H1 (cell line): Measurements from ENCODE around the gene RPS6KA5. TPM values are rescaled to one million over a fixed set of nuclear protein-coding genes. Genes with fewer than 3 reads are reported as not detected.
A peak's percentile ranks its signal among the peaks of the same experiment; 100 is the strongest.

ENCODE experiments used
- CTCF ChIA-PET: fragments of 300-600 bp; sonication (Branson Sonifier 250); formaldehyde crosslinking; loops from one replicate; lab custom pipeline; 2021; ENCODE audit not compliant: partially characterized antibody; lab: Charles Lee
- POLR2A ChIA-PET: fragments of 300-600 bp; sonication (Branson Sonifier 250); formaldehyde crosslinking; loops from one replicate; lab custom pipeline; 2021; ENCODE audit warnings: inconsistent platforms; ENCODE audit not compliant: partially characterized antibody; lab: Charles Lee
- DNase-seq, 2 experiments: peaks; one replicate each; pipeline versions ENCODE4 v3.0.0 to v3.0.0-alpha.2; 2010 to 2022; ENCODE audit warnings: low spot score in 2 of 2, low read depth in 1 of 2, mixed read lengths in 1 of 2
- FAIRE-seq: peaks from 2 replicates; lab custom pipeline; 2011; peaks lifted over from hg19 to GRCh38; lab: Jason Lieb, UNC
- H2AFZ ChIP-seq: 2 replicates; pipeline ENCODE4 v1.8.1; 2012; ENCODE audit warnings: low read length, inconsistent platforms
- H2AK5ac ChIP-seq: 2 replicates; pipeline ENCODE4 v1.6.1; 2013; ENCODE audit warnings: low read depth, low read length
- H2BK120ac ChIP-seq: replicated peaks from 2 replicates; pipeline ENCODE3; 2013; ENCODE audit warnings: low read depth, low read length, inconsistent platforms
- H2BK12ac ChIP-seq: 2 replicates; pipeline ENCODE4 v1.6.1; 2013; ENCODE audit warnings: low read depth, low read length
- H2BK15ac ChIP-seq: 2 replicates; pipeline ENCODE4 v1.6.1; 2013; ENCODE audit warnings: low read length
- H2BK20ac ChIP-seq: 2 replicates; pipeline ENCODE4 v1.6.1; 2013; ENCODE audit warnings: low read length
- H2BK5ac ChIP-seq: 2 replicates; pipeline ENCODE4 v1.6.1; 2013; ENCODE audit warnings: low read depth, low read length
- H3K14ac ChIP-seq: 2 replicates; pipeline ENCODE4 v1.6.1; 2013; ENCODE audit warnings: inconsistent platforms; ENCODE audit not compliant: insufficient read length
- H3K18ac ChIP-seq: 2 replicates; pipeline ENCODE4 v1.6.1; 2013; ENCODE audit warnings: low read length; ENCODE audit errors: extremely low read depth
- H3K23ac ChIP-seq: 2 replicates; pipeline ENCODE4 v1.6.1; 2013; ENCODE audit warnings: inconsistent platforms; ENCODE audit not compliant: insufficient read length
- H3K23me2 ChIP-seq: 2 replicates; pipeline ENCODE4 v1.6.1; 2013; ENCODE audit warnings: low read depth, low read length
- H3K27ac ChIP-seq: 2 replicates; pipeline ENCODE4 v1.6.1; 2011; ENCODE audit warnings: low read depth, low read length, inconsistent platforms
- H3K27me3 ChIP-seq, 4 experiments: replicated peaks in 1 of 4; 1 replicate in 1 of 4; 2 replicates in 3 of 4; pipeline versions ENCODE4 v1.6.1 to v1.8.1; 2011 to 2013; ENCODE audit warnings: low read length in 3 of 4, mild to moderate bottlenecking in 3 of 4, inconsistent platforms in 2 of 4, mixed read lengths in 2 of 4, moderate library complexity in 1 of 4; ENCODE audit not compliant: control insufficient read depth in 3 of 4, insufficient read depth in 3 of 4; ENCODE audit errors: extremely low read depth in 1 of 4
- H3K36me3 ChIP-seq, 4 experiments: 2 replicates each; pipeline versions ENCODE4 v1.6.1 to v1.8.1; 2011 to 2013; ENCODE audit warnings: mild to moderate bottlenecking in 4 of 4, low read length in 3 of 4, moderate library complexity in 2 of 4, control low read depth in 1 of 4, inconsistent platforms in 1 of 4; ENCODE audit not compliant: insufficient read depth in 4 of 4, control insufficient read depth in 2 of 4
- H3K4ac ChIP-seq: replicated peaks from 2 replicates; pipeline ENCODE3; 2013; ENCODE audit warnings: low read length, low read depth, mixed read lengths, inconsistent platforms; ENCODE audit not compliant: insufficient read length
- H3K4me1 ChIP-seq, 4 experiments: replicated peaks in 1 of 4; 1 replicate in 1 of 4; 2 replicates in 3 of 4; pipeline versions ENCODE4 v1.6.1 to v1.8.1; 2011 to 2013; ENCODE audit warnings: low read length in 3 of 4, inconsistent platforms in 2 of 4, mixed read lengths in 1 of 4; ENCODE audit not compliant: insufficient read depth in 4 of 4, control insufficient read depth in 3 of 4
- H3K4me2 ChIP-seq, 2 experiments: 2 replicates each; pipeline versions ENCODE4 v1.6.1 to v1.8.1; 2011 to 2013; ENCODE audit warnings: low read depth in 2 of 2, low read length in 2 of 2, control low read depth in 1 of 2, inconsistent platforms in 1 of 2, mild to moderate bottlenecking in 1 of 2; ENCODE audit not compliant: insufficient read depth in 1 of 2
- H3K4me3 ChIP-seq, 4 experiments: fragments of 200-600, 300-600 bp in 1 of 4; sonication (generic), shearing (Covaris generic), sonication (Bioruptor Twin) in 1 of 4; 2 replicates each; pipeline versions ENCODE4 v1.5.1 to v1.8.1; 2011 to 2016; ENCODE audit warnings: low read length in 4 of 4, low read depth in 3 of 4, control low read depth in 2 of 4, inconsistent platforms in 2 of 4, mild to moderate bottlenecking in 2 of 4, mixed read lengths in 1 of 4, moderate library complexity in 1 of 4; ENCODE audit not compliant: insufficient read depth in 2 of 4; ENCODE audit errors: extremely low read depth in 1 of 4
- H3K56ac ChIP-seq: replicated peaks from 2 replicates; pipeline ENCODE3; 2013; ENCODE audit warnings: low read depth, mild to moderate bottlenecking, mixed read lengths, low read length, inconsistent platforms; ENCODE audit not compliant: insufficient read length
- H3K79me1 ChIP-seq: 2 replicates; pipeline ENCODE4 v1.6.1; 2013; ENCODE audit warnings: low read depth, low read length, control low read depth
- H3K79me2 ChIP-seq, 2 experiments: 2 replicates each; pipeline versions ENCODE4 v1.6.1 to v1.8.1; 2012 to 2013; ENCODE audit warnings: low read length in 2 of 2, mild to moderate bottlenecking in 2 of 2, inconsistent platforms in 1 of 2; ENCODE audit not compliant: insufficient read depth in 2 of 2, control insufficient read depth in 1 of 2
- H3K9ac ChIP-seq, 4 experiments: replicated peaks in 1 of 4; 1 replicate in 1 of 4; 2 replicates in 3 of 4; pipeline versions ENCODE4 v1.6.1 to v1.8.1; 2011 to 2013; ENCODE audit warnings: low read depth in 3 of 4, low read length in 3 of 4, control low read depth in 2 of 4, mild to moderate bottlenecking in 2 of 4, moderate library complexity in 2 of 4, inconsistent platforms in 1 of 4; ENCODE audit errors: extremely low read depth in 1 of 4
- H3K9me3 ChIP-seq, 2 experiments: 2 replicates each; pipeline versions ENCODE4 v1.6.1 to v1.8.1; 2012 to 2013; ENCODE audit warnings: mild to moderate bottlenecking in 2 of 2, moderate library complexity in 2 of 2, control low read depth in 1 of 2, inconsistent platforms in 1 of 2, low read depth in 1 of 2, low read length in 1 of 2, mixed read lengths in 1 of 2; ENCODE audit not compliant: insufficient read depth in 2 of 2
- H4K20me1 ChIP-seq, 2 experiments: replicated peaks in 1 of 2; 2 replicates each; pipeline versions ENCODE3 to v1.8.1; 2011 to 2013; ENCODE audit warnings: inconsistent platforms in 2 of 2, low read length in 2 of 2, mild to moderate bottlenecking in 1 of 2; ENCODE audit not compliant: insufficient read depth in 2 of 2, control insufficient read depth in 1 of 2
- H4K5ac ChIP-seq: 2 replicates; pipeline ENCODE4 v1.6.1; 2013; ENCODE audit warnings: low read length, low read depth, mixed read lengths, inconsistent platforms; ENCODE audit not compliant: insufficient read length
- H4K8ac ChIP-seq: 2 replicates; pipeline ENCODE4 v1.8.0; 2013; ENCODE audit warnings: mild to moderate bottlenecking, moderate library complexity, low read length, inconsistent platforms; ENCODE audit not compliant: insufficient read depth; ENCODE audit errors: extremely low read depth
- H4K91ac ChIP-seq: replicated peaks from 2 replicates; pipeline ENCODE3; 2013; ENCODE audit warnings: low read length, mixed read lengths, inconsistent platforms; ENCODE audit not compliant: insufficient read length
- BCL11A ChIP-seq, 2 experiments: IDR thresholded peaks; one replicate each; pipeline ENCODE4 v1.6.1; 2011; ENCODE audit warnings: low read depth in 2 of 2, low read length in 2 of 2, mild to moderate bottlenecking in 2 of 2
- EZH2 ChIP-seq: fragments of 200-600 bp; sonication (generic); IDR thresholded peaks from 2 replicates; pipeline ENCODE4 v1.7.1; 2012; ENCODE audit warnings: low read depth, mild to moderate bottlenecking, moderate library complexity, low read length, inconsistent platforms; ENCODE audit not compliant: severe bottlenecking
- HDAC2 ChIP-seq, 2 experiments: fragments of 300-600 bp in 1 of 2; sonication (generic) in 1 of 2; IDR thresholded peaks; 2 replicates each; pipeline ENCODE4 v1.6.1; 2011 to 2012; ENCODE audit warnings: low read depth in 2 of 2, low read length in 2 of 2, mild to moderate bottlenecking in 2 of 2, moderate library complexity in 2 of 2, borderline replicate concordance in 1 of 2, inconsistent platforms in 1 of 2
- JUND ChIP-seq: IDR thresholded peaks from 2 replicates; pipeline ENCODE4 v1.6.1; 2011; ENCODE audit warnings: mild to moderate bottlenecking, improper control_type of control experiment, low read length
- KDM4A ChIP-seq: IDR thresholded peaks from one replicate; pipeline ENCODE4 v1.7.1; 2012; ENCODE audit warnings: low read depth, mild to moderate bottlenecking, moderate library complexity, low read length, inconsistent platforms; ENCODE audit not compliant: severe bottlenecking
- NANOG ChIP-seq: IDR thresholded peaks from 2 replicates; pipeline ENCODE4 v1.6.1; 2011; ENCODE audit warnings: low read length, low read depth, mild to moderate bottlenecking, inconsistent platforms; ENCODE audit not compliant: insufficient read depth, poor library complexity, severe bottlenecking
- NRF1 ChIP-seq: IDR thresholded peaks from 2 replicates; pipeline ENCODE4 v1.6.1; 2011; ENCODE audit warnings: mild to moderate bottlenecking, low read depth, low read length, improper control_type of control experiment
- POLR2AphosphoS5 ChIP-seq: IDR thresholded peaks from 2 replicates; pipeline ENCODE4 v1.6.1; 2011; ENCODE audit warnings: low read depth, low read length
- RFX5 ChIP-seq: IDR thresholded peaks from 2 replicates; pipeline ENCODE4 v1.6.1; 2011; ENCODE audit warnings: low read depth, low read length, improper control_type of control experiment, borderline replicate concordance
- SP1 ChIP-seq: IDR thresholded peaks from 2 replicates; pipeline ENCODE4 v1.6.1; 2011; ENCODE audit warnings: low read depth, low read length
- SP2 ChIP-seq: IDR thresholded peaks from 2 replicates; pipeline ENCODE4 v1.6.1; 2012; ENCODE audit warnings: mild to moderate bottlenecking, low read length, inconsistent platforms
- SUZ12 ChIP-seq: fragments of 200-600 bp; sonication (generic); IDR thresholded peaks from 2 replicates; pipeline ENCODE4 v1.6.1; 2012; ENCODE audit warnings: mild to moderate bottlenecking, inconsistent platforms, low read length, moderate library complexity, mixed read lengths
- TEAD4 ChIP-seq: IDR thresholded peaks from 2 replicates; pipeline ENCODE4 v1.6.1; 2012; ENCODE audit warnings: low read depth, low read length, inconsistent platforms, mixed read lengths
- WGBS, 2 experiments: shearing (Covaris generic) in 1 of 2; methylation state at CpG; one replicate each; pipeline versions ENCODE4 v1.1.6 to v1.1.7; 2013 to 2015; ENCODE audit warnings: low lambda C conversion rate in 2 of 2, mixed read lengths in 2 of 2, inconsistent platforms in 1 of 2, low coverage in 1 of 2, missing lambda C conversion rate in 1 of 2; ENCODE audit not compliant: insufficient replicate concordance in 2 of 2, insufficient coverage in 1 of 2, insufficient read length in 1 of 2; ENCODE audit errors: extremely low coverage in 1 of 2, missing lambda C conversion rate in 1 of 2; 5-methylcytosine and 5-hydroxymethylcytosine counted together
- polyA plus RNA-seq, 7 experiments: library from polyadenylated mRNA; depleted of rRNA in 3 of 7; stranded (reverse) in 5 of 7; unstranded in 2 of 7; fragments of >200 nt in 5 of 7; fragments of 200-250 nt in 2 of 7; gene quantifications; 1 replicate in 5 of 7; 2 replicates in 1 of 7; 4 replicates in 1 of 7; pipeline versions ENCODE4 v1.2.1 to v1.2.3, GENCODE V29; 2011 to 2013; ENCODE audit warnings: missing spikeins in 2 of 7, mixed read lengths in 2 of 7
- total RNA-seq: library from RNA; stranded (reverse); fragmentation: NEBNext Ultra II Directional; extraction: Animal tissue kit (Norgen Biotek cat#: 25700); gene quantifications from 2 replicates; pipeline ENCODE4 v1.2.1, GENCODE V29; 2021

Gene RPS6KA5
- total and polyA plus RNA-seq, 2 of the 8 experiments (the other 6 are each of a cell fraction or from before 2014, with no cell fraction given) = 0.85 to 3.1 TPM

- Histone ChIP-seq H3K4me2 (no peak overlapping the region), H3K9ac (no peak overlapping the region), H3K23me2 (peaks cover 8% of the 10 kb centered on the region; the same call in 1 of the 2 replicates), H4K20me1 (no peaks in the 10 kb centered on the region), H2AFZ (no peak overlapping the region), H2BK20ac (no peak overlapping the region), H3K36me3 (no peaks in the 10 kb centered on the region), H4K5ac (no peak overlapping the region), H2BK12ac (no peak overlapping the region), H3K18ac (no peak overlapping the region), H2AK5ac (no peak overlapping the region), H3K27me3 (peaks cover 0 to 5% (median 5%) of the 10 kb centered on the region in 4 experiments; a peak in 3 of 7 replicates), H3K23ac (no peak overlapping the region), H2BK5ac (no peak overlapping the region), H3K14ac (no peak overlapping the region), H2BK15ac (no peak overlapping the region), H3K4me3 (no peak overlapping the region), H2BK120ac (no peak overlapping the region), H3K79me1 (no peaks in the 10 kb centered on the region), H3K9me3 (peaks cover 2 to 8% of the 10 kb centered on the region in 2 experiments; a peak in 3 of 4 replicates), H3K4me1 (peaks cover 0 to 10% (median 5%) of the 10 kb centered on the region in 4 experiments; a peak in 6 of 7 replicates), H4K8ac (peak overlapping the region; percentile 59; the same call in 1 of the 2 replicates), H4K91ac (no peak overlapping the region), H3K56ac (no peak overlapping the region), H3K27ac (no peak overlapping the region), H3K79me2 (no peaks in the 10 kb centered on the region), H3K4ac (no peak overlapping the region)
- FAIRE-seq (no peak), DNase-seq (no peak)
- ChIA-PET POLR2A (no interaction called here), CTCF (interaction anchor here (0.8 to 3.3 kb wide), 2 partner anchors 8 to 62 kb away, joined by 3 to 11 read pairs; no protein-coding TSS in a partner anchor)
- WGBS, 2 experiments = 88% methylated on average over 5 of the region's 5 CpGs; no CpG with 5 or more reads in 1 of the 2 experiments
- TF ChIP-seq NRF1 (no peak), SP2 (no peak), SUZ12 (no peak), POLR2AphosphoS5 (no peak), RFX5 (no peak), JUND (no peak), HDAC2 (IDR thresholded peaks at IDR 0.05; ENCODE audit: borderline replicate concordance in 1 of 2, low read depth in 2 of 2, low read length in 2 of 2) (no peak), SP1 (no peak), KDM4A (no peak), BCL11A (IDR thresholded peaks at IDR 0.05; ENCODE audit: low read depth in 2 of 2, low read length in 2 of 2) (no peak), EZH2 (no peak), NANOG (no peak), TEAD4 (no peak)
These were observed 240.6 kb downstream of the RPS6KA5 start for GRCh38 chr14:90819734-90820393.
